HG03558 (cell line): ENCODE results near the gene TDRD9.

Source experiments
- ATAC-seq: cut with Tn5 transposase; IDR thresholded peaks from one replicate; pipeline ENCODE4 v1.9.1; 2021; ENCODE audit warnings: moderate number of reproducible peaks; ENCODE audit not compliant: unreplicated experiment; ENCODE audit errors: extremely low read depth

The TDRD9 gene

GRCh38 chr14:104019029-104019428 is 90.8 kb downstream of the TDRD9 start:
- no peak for ATAC-seq

GRCh38 chr14:104019806-104020205 is 91.5 kb downstream of the TDRD9 start:
- ATAC-seq, result no peak

- no peak for ATAC-seq
Observed at GRCh38 chr14:104020471-104020870, 92.2 kb downstream of the TDRD9 start.

- no peak for ATAC-seq
Observed at GRCh38 chr14:104023325-104024055, 95.2 kb downstream of the TDRD9 start.

- ATAC-seq, result no peak
Observed at GRCh38 chr14:104025534-104025933, 97.3 kb downstream of the TDRD9 start.

GRCh38 chr14:104026024-104026423 is 97.8 kb downstream of the TDRD9 start:
- no peak for ATAC-seq

GRCh38 chr14:104030958-104031357 is 102.7 kb downstream of the TDRD9 start:
- ATAC-seq, result no peak

GRCh38 chr14:104031384-104031783 is 103.1 kb downstream of the TDRD9 start:
- no peak for ATAC-seq

- no peak for ATAC-seq
Observed at GRCh38 chr14:104034976-104035699, 106.9 kb downstream of the TDRD9 start.

- ATAC-seq, result no peak
Observed at GRCh38 chr14:104036212-104036611, 108.0 kb downstream of the TDRD9 start.

- no peak for ATAC-seq
Observed at GRCh38 chr14:104037074-104037473, 108.8 kb downstream of the TDRD9 start.

GRCh38 chr14:104037903-104038302 is 109.6 kb downstream of the TDRD9 start:
- ATAC-seq, result no peak

- no peak for ATAC-seq
Observed at GRCh38 chr14:104039214-104039613, 111.0 kb downstream of the TDRD9 start.

GRCh38 chr14:104040539-104040938 is 112.3 kb downstream of the TDRD9 start:
- no peak for ATAC-seq

GRCh38 chr14:104041430-104042104 is 113.3 kb downstream of the TDRD9 start:
- ATAC-seq, result no peak

GRCh38 chr14:104044016-104044415 is 115.8 kb downstream of the TDRD9 start:
- no peak for ATAC-seq

GRCh38 chr14:104047761-104048160 is 119.5 kb downstream of the TDRD9 start:
- no peak for ATAC-seq

GRCh38 chr14:104048758-104049507 is 120.7 kb downstream of the TDRD9 start:
- no peak for ATAC-seq

- ATAC-seq, result no peak
Observed at GRCh38 chr14:104049576-104050240, 121.5 kb downstream of the TDRD9 start.
